AG08395 (cell line): ENCODE measurements around the gene SKA1.
"Not testable (repeated sequence)": the region's sequence is repeated elsewhere in the genome, so short reads cannot be mapped to it uniquely, and the experiment has no call there.

Experiments used
- DNase-seq: peaks from one replicate; pipeline ENCODE4 v3.0.0; 2012; ENCODE audit warnings: mixed read lengths, low spot score

SKA1 gene

DNA sequence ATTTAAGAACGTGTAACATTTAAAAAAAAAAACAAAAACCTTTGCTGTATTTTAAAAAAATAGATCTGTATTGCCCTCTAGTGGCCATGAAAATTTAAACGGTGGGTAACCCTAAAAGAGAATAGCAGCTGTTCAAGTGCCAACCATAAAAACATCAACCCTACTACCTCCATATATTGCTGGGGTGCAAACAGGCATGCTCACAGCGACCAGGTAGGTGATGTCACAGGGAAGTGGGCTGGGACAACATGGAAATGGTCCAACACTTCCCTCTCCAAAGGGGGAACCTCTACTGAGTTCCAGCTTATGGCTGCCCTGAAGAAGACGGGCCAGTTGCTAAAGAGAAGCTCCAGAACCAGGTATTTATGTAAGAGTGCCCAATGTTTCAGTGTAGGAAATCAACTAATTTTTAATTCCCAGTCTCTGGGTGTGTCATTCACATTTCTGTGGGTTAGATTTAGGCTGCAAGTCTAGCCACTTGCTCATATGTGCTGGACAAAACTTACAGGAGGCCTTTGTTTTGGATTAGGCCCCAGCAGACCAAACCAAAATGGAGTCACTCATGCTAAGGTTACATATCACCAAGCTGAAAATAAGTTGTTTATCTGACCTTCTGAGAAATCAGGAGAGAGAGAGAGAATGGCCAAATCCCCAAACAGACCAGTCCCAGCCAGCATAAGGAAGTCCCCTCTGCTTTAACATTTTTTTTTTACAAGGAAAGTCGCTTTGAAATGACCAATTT is 54.5 kb downstream of the SKA1 start:
- DNase-seq, result peak; percentile 29

DNA sequence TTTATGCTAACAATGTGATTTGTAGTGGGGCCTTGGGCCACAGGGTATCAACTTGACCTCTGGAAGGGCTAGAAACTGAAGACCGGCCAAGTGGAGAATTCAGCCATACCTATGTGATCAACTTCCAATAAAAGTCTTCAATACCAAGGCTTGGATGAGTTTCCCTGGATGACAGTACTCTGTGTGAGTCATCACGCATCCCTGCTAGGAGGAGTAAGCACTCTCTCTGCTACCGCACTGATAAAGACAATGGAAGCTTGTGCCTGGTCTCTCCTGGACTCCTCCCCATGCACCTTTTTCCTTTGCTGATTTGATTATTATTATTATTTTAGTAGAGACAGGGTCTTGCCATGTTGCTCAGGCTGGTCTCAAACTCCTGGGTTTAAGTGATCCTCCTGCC is 58.1 kb downstream of the SKA1 start:
- no peak for DNase-seq

DNA sequence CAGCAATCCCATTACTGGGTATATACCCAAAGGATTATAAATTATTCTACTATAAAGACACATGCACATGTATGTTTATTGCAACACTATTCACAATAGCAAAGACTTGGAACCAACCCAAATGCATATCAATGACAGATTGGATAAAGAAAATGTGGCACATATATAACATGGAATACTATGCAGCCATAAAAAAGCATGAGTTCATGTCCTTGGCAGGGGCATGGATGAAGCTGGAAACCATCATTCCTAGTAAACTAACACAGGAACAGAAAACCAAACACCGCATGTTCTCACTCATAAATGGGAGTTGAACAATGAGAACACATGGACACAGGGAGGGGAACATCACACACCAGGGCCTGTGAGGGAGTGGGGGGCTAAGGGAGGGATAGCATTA is 61.9 kb downstream of the SKA1 start:
- not testable (repeated sequence) for DNase-seq

DNA sequence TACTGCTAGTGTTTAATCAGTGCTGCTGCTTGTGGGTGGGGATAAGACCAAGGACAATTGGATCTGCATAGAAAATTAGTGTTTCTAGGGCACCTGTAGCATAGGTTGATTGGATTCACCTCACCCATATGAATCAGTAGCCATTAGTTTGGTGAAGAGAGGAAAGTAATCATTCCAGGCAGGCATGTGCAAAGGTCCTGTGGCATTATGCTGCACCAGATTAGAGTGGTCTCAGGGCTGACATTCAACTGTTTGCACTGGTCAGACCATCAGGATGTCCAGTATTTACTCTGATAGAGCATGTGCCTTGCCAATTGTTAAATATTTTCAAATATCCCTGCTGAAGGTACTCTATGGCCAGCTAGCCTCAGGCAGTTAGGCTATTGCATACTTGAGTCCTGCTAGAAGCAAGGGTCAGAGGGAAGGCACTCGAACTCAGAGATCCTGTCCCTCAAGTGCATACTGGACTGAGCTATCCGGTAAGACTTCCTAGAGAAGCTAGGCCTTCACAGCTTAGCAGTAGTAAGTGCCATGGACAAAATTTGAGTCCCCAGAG is 64.7 kb downstream of the SKA1 start:
- DNase-seq, result no peak

DNA sequence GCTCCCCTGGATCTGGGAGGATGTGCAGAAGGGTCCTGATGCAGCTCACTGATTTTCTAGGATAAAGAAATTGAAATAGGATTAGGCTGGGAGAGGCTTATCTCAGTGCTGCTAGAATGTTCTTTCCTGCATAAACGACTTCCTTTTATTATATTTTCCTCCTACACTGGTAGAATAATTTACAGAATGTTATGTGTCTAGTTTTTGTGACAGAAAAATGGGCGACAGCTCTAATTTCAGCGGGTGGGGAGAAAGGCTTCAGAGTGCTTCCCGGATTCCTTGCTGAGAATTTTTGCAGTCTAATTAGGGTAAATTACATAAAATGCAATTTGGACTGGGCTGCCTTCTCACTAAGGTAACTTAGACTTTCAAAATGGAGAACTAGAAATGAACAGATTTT is 66.2 kb downstream of the SKA1 start:
- DNase-seq, result no peak

GRCh38 chr18:50441501-50441900 is 66.7 kb downstream of the SKA1 start:
- DNase-seq, result no peak
